IPS-18c (cell line): ENCODE data around the gene RTTN.
"Not testable (repeated sequence)": the region's sequence is repeated elsewhere in the genome, so short reads cannot be mapped to it uniquely, and the experiment has no call there.

ENCODE experiments used
- H3K4me3 ChIP-seq: 2 replicates; pipeline ENCODE4 v1.7.0; 2013; ENCODE audit warnings: low read depth, mild to moderate bottlenecking, low read length, moderate library complexity; ENCODE audit not compliant: insufficient read depth
- H3K9me3 ChIP-seq: one replicate; pipeline ENCODE4 v1.6.1; 2013; ENCODE audit warnings: mild to moderate bottlenecking, low read length, moderate library complexity; ENCODE audit not compliant: control insufficient read depth, insufficient read depth

The RTTN gene

GRCh38 chr18:70126832-70127231, 78.7 kb downstream of the RTTN start:
- H3K4me3 ChIP-seq: no peak overlapping the region
- no peaks in the 10 kb centered on the region for H3K9me3 ChIP-seq

GRCh38 chr18:70124139-70124538, 81.3 kb downstream of the RTTN start:
- no peak overlapping the region for H3K4me3 ChIP-seq

DNA sequence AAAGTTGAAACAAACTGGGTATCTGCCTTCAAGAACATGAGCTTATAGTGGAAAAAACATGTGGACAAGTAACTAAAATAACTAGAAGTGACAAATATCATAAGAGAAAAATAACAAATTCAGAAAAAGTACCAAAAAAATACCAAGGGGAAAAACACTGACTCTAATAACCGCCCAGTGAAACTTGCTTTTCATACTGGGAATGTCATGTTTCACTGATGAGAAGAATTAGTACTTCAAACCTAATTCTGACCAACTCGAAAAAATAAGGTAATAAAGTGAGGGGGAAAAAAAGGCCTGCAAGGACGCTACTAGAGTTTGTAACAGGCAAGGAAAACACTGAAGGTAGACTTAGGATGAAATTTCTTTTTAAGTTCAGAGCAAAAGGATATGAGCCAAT, 83.6 kb downstream of the RTTN start:
- Histone ChIP-seq H3K4me3 (no peak overlapping the region), H3K9me3 (no peaks in the 10 kb centered on the region)

More at GRCh38 chr18:70124139-70124538, 81.3 kb downstream of the RTTN start:
- no peaks in the 10 kb centered on the region for H3K9me3 ChIP-seq

DNA sequence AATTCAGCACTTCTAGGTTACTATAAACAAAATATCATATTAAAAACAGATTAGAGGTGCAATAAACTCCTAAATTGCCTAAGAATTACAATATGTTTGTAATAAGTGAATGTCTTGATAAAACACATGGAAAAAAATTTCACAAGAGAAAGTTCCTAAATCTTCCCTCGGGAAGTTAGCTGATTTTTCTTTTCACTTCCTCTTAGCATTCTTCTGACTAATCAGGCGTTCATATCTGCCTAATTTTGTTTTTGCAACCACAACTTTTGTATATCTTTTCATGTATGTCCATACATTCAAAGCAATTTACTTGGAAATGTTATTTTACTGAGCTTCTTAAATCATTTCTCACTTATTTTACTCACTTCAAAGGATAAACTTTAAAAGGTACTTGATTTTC, 88.5 kb downstream of the RTTN start:
- Histone ChIP-seq H3K9me3 (no peaks in the 10 kb centered on the region), H3K4me3 (no peak overlapping the region)

DNA sequence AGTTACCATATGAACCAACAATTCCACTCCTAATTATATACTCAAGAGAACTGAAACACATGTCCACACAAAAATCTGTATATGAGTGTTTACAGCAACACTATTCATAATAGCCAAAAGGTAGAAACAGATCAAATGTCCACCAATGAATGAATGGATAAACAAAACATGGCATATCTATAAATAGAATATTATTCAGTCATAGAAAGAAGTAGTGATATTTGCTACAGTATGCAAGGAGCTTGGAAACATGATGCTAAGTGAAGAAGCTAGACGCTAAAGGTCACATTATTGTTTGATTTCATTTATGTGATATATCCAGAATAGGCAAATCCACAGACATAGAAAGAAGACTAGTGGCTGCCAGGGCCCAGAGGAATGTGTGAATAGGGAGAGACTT, 92.0 kb downstream of the RTTN start:
- Histone ChIP-seq H3K9me3 (no peaks in the 10 kb centered on the region), H3K4me3 (no peak overlapping the region)

DNA sequence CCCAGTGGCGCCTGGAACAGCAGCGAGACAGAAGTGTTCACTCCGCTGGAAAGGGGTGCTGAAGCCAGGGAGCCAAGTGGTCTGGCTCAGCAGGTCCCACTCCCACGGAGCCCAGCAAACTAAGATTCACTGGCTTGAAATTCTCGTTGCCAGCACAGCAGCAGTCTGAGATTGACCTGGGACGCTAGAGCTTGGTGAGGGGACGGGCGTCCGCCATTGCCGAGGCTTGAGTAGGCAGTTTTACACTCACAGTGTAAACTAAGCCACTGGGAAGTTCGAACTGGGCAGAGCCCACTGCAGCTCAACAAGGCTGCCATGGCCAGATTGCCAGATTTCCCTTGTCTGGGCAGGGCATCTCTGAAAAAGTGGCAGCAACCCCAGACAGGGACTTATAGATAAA, 94.8 kb downstream of the RTTN start:
- Histone ChIP-seq H3K9me3 (no peaks in the 10 kb centered on the region), H3K4me3 (no peak overlapping the region)

DNA sequence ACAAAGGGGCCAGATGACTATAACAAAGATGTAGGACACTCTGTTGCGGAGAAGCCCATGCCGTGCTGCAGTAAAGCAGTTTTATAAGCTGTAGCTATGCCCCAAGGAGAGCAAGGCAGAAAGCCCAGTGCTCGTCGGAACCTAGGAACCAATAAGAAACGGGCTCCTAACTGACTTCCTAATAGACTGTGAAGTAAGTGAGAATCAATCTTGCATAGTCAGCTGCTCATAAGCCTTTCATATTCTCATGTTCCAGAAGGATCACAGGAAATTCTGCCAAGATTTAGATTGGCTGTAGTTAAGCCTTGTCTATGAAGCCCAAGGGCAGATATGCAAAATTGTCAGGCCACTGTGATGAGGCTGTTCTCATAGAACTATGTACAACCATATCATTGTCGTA, 98.4 kb downstream of the RTTN start:
- H3K4me3 ChIP-seq: no peak overlapping the region
- H3K9me3 ChIP-seq: peaks cover 2% of the 10 kb centered on the region

- H3K9me3 ChIP-seq, H3K4me3 ChIP-seq: not testable (repeated sequence)
Observed at GRCh38 chr18:70102854-70103253, 102.6 kb downstream of the RTTN start.

GRCh38 chr18:70089858-70090257, 115.6 kb downstream of the RTTN start:
- Histone ChIP-seq H3K9me3 (no peaks in the 10 kb centered on the region), H3K4me3 (no peak overlapping the region)

GRCh38 chr18:70086085-70086484, 119.4 kb downstream of the RTTN start:
- Histone ChIP-seq H3K9me3 (no peaks in the 10 kb centered on the region), H3K4me3 (no peak overlapping the region)

DNA sequence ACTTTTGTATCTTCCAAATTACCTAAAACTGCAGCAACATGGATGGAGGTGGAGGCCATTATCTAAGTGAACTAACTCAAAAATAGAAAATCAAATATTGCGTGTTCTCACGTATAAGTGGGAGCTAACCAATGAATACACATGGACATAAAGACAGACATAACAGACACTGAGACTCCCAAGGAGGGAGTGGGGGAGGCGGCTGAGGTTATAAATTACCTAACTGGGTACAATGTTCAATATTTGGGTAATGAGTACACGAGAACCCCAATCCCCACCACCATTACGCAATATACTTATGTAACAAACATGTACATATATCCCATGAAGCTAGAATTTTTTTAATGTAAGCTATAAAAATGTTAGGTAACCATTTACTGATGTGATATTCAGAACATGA, 119.8 kb downstream of the RTTN start:
- H3K4me3 ChIP-seq: no peak overlapping the region
- no peaks in the 10 kb centered on the region for H3K9me3 ChIP-seq

GRCh38 chr18:70082430-70082829, 123.1 kb downstream of the RTTN start:
- no peaks in the 10 kb centered on the region for H3K9me3 ChIP-seq

GRCh38 chr18:70078106-70078505, 127.4 kb downstream of the RTTN start:
- Histone ChIP-seq H3K4me3 (no peak overlapping the region), H3K9me3 (no peaks in the 10 kb centered on the region)

More at GRCh38 chr18:70082430-70082829, 123.1 kb downstream of the RTTN start:
- H3K4me3 ChIP-seq: no peak overlapping the region

GRCh38 chr18:70075906-70076305, 129.6 kb downstream of the RTTN start:
- Histone ChIP-seq H3K9me3 (no peaks in the 10 kb centered on the region), H3K4me3 (no peak overlapping the region)

DNA sequence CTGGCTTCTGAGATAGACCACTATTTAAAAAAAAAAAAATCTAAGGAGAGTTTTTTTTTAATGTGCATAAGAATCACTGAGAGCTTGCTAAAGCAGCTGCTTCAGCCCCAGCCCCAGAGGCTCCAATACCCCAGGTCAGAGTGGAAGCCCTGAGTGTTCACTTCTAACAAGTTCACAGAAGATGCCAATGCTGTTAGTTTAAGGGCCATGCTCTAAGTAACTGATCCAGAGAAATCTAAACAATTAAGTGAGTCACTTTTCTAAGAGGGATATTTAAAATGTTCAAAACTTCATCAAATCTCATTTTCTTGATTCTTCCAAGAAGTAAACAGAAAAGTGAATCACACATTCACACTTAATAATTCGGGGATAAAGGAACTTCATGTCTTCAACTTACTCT, 131.4 kb downstream of the RTTN start:
- H3K4me3 ChIP-seq: no peak overlapping the region
- H3K9me3 ChIP-seq: no peaks in the 10 kb centered on the region

DNA sequence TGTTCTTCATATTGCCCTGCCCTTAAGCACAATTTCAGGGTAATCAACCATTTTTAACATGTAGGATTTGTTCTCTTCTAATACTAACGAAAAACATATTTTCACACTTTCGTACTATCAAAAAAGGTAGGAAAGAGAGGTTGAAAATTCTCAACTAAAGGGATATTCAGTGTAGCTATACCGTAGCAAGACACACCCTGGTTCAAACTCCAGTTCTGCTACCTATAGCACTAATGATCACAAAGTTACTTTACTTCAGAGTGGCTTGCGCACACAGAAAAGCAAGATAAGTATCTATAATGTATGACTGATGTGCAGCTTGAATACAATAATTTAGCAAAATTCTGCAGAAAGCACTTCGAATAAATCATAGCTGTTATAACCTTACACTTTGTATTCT, 132.1 kb downstream of the RTTN start:
- H3K4me3 ChIP-seq: no peak overlapping the region
- H3K9me3 ChIP-seq: no peaks in the 10 kb centered on the region

- Histone ChIP-seq H3K9me3 (no peaks in the 10 kb centered on the region), H3K4me3 (no peak overlapping the region)
Observed at GRCh38 chr18:70072678-70073077, 132.8 kb downstream of the RTTN start.

GRCh38 chr18:70069965-70070364, 135.5 kb downstream of the RTTN start:
- Histone ChIP-seq H3K4me3 (no peak overlapping the region), H3K9me3 (no peaks in the 10 kb centered on the region)

DNA sequence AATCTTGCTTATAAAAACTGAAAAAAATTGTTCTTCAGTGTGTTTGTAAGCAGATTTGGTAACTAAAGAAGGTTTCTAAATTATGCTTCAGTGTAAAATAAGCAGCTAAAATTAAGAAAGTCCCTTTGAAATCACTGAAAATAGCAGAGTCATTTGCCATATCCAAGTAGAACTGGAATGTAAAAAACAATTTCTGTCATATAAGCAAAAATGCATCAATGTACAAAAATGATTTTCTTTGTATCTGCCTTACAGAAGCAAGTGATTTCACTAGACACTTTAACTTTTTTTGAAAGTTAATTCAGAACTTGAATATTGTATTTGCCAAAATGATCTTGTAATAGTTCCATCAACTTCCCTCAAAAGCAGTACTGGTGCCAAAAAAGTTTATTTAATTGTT, 136.1 kb downstream of the RTTN start:
- H3K4me3 ChIP-seq: no peak overlapping the region
- no peaks in the 10 kb centered on the region for H3K9me3 ChIP-seq

DNA sequence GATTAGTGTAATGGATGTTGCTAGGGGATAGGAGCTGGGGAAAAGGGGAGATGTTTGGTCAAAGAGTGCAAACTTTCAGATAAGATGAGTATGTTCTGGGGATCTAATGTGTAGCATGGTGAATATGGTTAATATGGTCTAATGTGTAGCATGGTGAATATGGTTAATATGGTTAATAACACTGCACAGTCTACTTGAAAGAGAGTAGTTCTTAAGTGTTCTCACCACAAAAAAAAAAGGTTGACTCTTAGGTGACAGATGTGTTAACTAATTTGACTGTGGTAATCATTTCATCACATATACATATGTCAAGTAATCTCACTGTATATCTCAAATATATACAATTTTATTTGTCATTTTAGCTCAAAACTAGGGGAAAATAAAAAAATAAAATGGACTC, 136.5 kb downstream of the RTTN start:
- Histone ChIP-seq H3K9me3 (no peaks in the 10 kb centered on the region), H3K4me3 (no peak overlapping the region)
